ENCODE results near the gene LIM2. TPM values are rescaled to one million over a fixed set of nuclear protein-coding genes. Genes with fewer than 3 reads are reported as not detected.
A peak's percentile ranks its signal among the peaks of the same experiment; 100 is the strongest.

Gene LIM2
- total and polyA plus RNA-seq, 2 of the 8 experiments (the other 6 are each of a cell fraction or from before 2014, with no cell fraction given): not detected

- peaks cover 0 to 4% (median 0%) of the 10 kb centered on the region in 4 experiments; a peak in 1 of 8 replicates for H3K36me3 ChIP-seq (ENCODE audit: control insufficient read depth in 2 of 4, insufficient read depth in 4 of 4, low read length in 3 of 4)
- H3K23me2 ChIP-seq (ENCODE audit: low read depth, low read length): peaks cover 12% of the 10 kb centered on the region
- H3K9me3 ChIP-seq (ENCODE audit: insufficient read depth in 2 of 2, low read depth in 1 of 2, low read length in 1 of 2): no peaks in the 10 kb centered on the region; a peak in 1 of 4 replicates
- H4K5ac ChIP-seq (ENCODE audit: insufficient read length, low read depth, low read length): no peak overlapping the region
- no peak overlapping the region for H3K27ac ChIP-seq (ENCODE audit: low read depth, low read length)
- no peak overlapping the region for H3K4me2 ChIP-seq (ENCODE audit: insufficient read depth in 1 of 2, low read depth in 2 of 2, low read length in 2 of 2)
- H2BK12ac ChIP-seq (ENCODE audit: low read depth, low read length): no peak overlapping the region
- peaks cover 0 to 13% (median 9%) of the 10 kb centered on the region in 4 experiments; a peak in 6 of 7 replicates for H3K4me1 ChIP-seq (replicated peaks in 1 of 4; ENCODE audit: control insufficient read depth in 3 of 4, insufficient read depth in 4 of 4, low read length in 3 of 4)
- H2BK20ac ChIP-seq (ENCODE audit: low read length): no peak overlapping the region
- DNase-seq (ENCODE audit: low read depth in 1 of 2, low spot score in 2 of 2) (no peak), FAIRE-seq (no peak)
- H2BK5ac ChIP-seq (ENCODE audit: low read depth, low read length): no peak overlapping the region
- H4K8ac ChIP-seq (ENCODE audit: extremely low read depth, insufficient read depth, low read length): peak overlapping the region; percentile 12; the same call in 1 of the 2 replicates
- H3K79me1 ChIP-seq (ENCODE audit: low read depth, low read length): no peaks in the 10 kb centered on the region
- no peak overlapping the region for H3K9ac ChIP-seq (replicated peaks in 1 of 4; ENCODE audit: extremely low read depth in 1 of 4, low read depth in 3 of 4, low read length in 3 of 4)
- no peak overlapping the region for H3K14ac ChIP-seq (ENCODE audit: insufficient read length)
- H3K18ac ChIP-seq (ENCODE audit: extremely low read depth, low read length): no peak overlapping the region
- no peak overlapping the region for H3K23ac ChIP-seq (ENCODE audit: insufficient read length)
- H2BK15ac ChIP-seq (ENCODE audit: low read length): no peak overlapping the region
- CTCF ChIA-PET (ENCODE audit: partially characterized antibody): interaction anchor here (0.9 to 4.9 kb wide), 7 partner anchors 9 to 101 kb away, joined by 3 to 42 read pairs (median 3); partner anchors contain the start of gene LIM2
- no peak overlapping the region for H4K91ac ChIP-seq (replicated peaks; ENCODE audit: insufficient read length, low read length)
- H3K79me2 ChIP-seq (ENCODE audit: control insufficient read depth in 1 of 2, insufficient read depth in 2 of 2, low read length in 2 of 2): no peaks in the 10 kb centered on the region
- H2AFZ ChIP-seq (ENCODE audit: low read length): no peak overlapping the region
- H3K4me3 ChIP-seq (ENCODE audit: extremely low read depth in 1 of 4, insufficient read depth in 2 of 4, low read depth in 3 of 4, low read length in 4 of 4): no peak overlapping the region
- no peak overlapping the region for H2BK120ac ChIP-seq (replicated peaks; ENCODE audit: low read depth, low read length)
- WGBS, 2 experiments (ENCODE audit: extremely low coverage in 1 of 2, insufficient coverage in 1 of 2, insufficient read length in 1 of 2, insufficient replicate concordance in 2 of 2, low coverage in 1 of 2, low lambda C conversion rate in 2 of 2, missing lambda C conversion rate in 1 of 2): 94% methylated on average over 11 of the region's 13 CpGs; no CpG with 5 or more reads in 1 of the 2 experiments
- H4K20me1 ChIP-seq (replicated peaks in 1 of 2; ENCODE audit: control insufficient read depth in 1 of 2, insufficient read depth in 2 of 2, low read length in 2 of 2): no peaks in the 10 kb centered on the region
- H3K56ac ChIP-seq (replicated peaks; ENCODE audit: insufficient read length, low read depth, low read length): no peak overlapping the region
- H3K4ac ChIP-seq (replicated peaks; ENCODE audit: insufficient read length, low read depth, low read length): no peak overlapping the region
- H2AK5ac ChIP-seq (ENCODE audit: low read depth, low read length): no peak overlapping the region
- POLR2A ChIA-PET (ENCODE audit: partially characterized antibody): interaction anchor here (1.1 kb wide), 1 partner anchor 22 kb away, joined by 4 read pairs; no protein-coding TSS in a partner anchor
- H3K27me3 ChIP-seq (replicated peaks in 1 of 4; ENCODE audit: control insufficient read depth in 3 of 4, extremely low read depth in 1 of 4, insufficient read depth in 3 of 4, low read length in 3 of 4): peaks cover 0 to 18% (median 11%) of the 10 kb centered on the region in 4 experiments; a peak in 5 of 7 replicates
- TF ChIP-seq RFX5 (IDR thresholded peaks at IDR 0.05; ENCODE audit: borderline replicate concordance, low read depth, low read length): no peak
- TF ChIP-seq FOSL1 (IDR thresholded peaks at IDR 0.05; ENCODE audit: insufficient read depth, low read depth, low read length): no peak
- TF ChIP-seq SRF (IDR thresholded peaks at IDR 0.05; ENCODE audit: low read depth, low read length): no peak
- no peak for TF ChIP-seq CREB1 (IDR thresholded peaks at IDR 0.05)
- no peak for TF ChIP-seq BCL11A (IDR thresholded peaks at IDR 0.05; ENCODE audit: low read depth in 2 of 2, low read length in 2 of 2)
- no peak for TF ChIP-seq EZH2 (IDR thresholded peaks at IDR 0.05; ENCODE audit: low read depth, low read length, severe bottlenecking)
- no peak for TF ChIP-seq USF2 (IDR thresholded peaks at IDR 0.05; ENCODE audit: low read length)
- no peak for TF ChIP-seq MAX (IDR thresholded peaks at IDR 0.05)
- TF ChIP-seq RBBP5 (IDR thresholded peaks at IDR 0.05; ENCODE audit: borderline replicate concordance, low read depth, low read length): no peak
- TF ChIP-seq BRCA1 (IDR thresholded peaks at IDR 0.05; ENCODE audit: low read depth, low read length): no peak
- no peak for TF ChIP-seq TAF1 (IDR thresholded peaks at IDR 0.05; ENCODE audit: low read depth, low read length)
Observed at GRCh38 chr19:51337141-51337860, 50.5 kb downstream of the LIM2 start.

Data from H1 (cell line).